Duodenal mucosa (tissue), 2 donors: ENCODE measurements around the gene POMGNT1.
"Not testable (repeated sequence)": the region's sequence is repeated elsewhere in the genome, so short reads cannot be mapped to it uniquely, and the experiment has no call there.

Source experiments
- H3K27ac ChIP-seq: one replicate; pipeline ENCODE4 v1.7.0; 2013; ENCODE audit warnings: low read depth, low read length
- H3K27me3 ChIP-seq, 2 donors: one replicate each; pipeline ENCODE4 v1.7.0; 2013; ENCODE audit warnings: low read length in 2 of 2, control low read depth in 1 of 2; ENCODE audit not compliant: insufficient read depth in 2 of 2, control insufficient read depth in 1 of 2
- H3K36me3 ChIP-seq, 2 donors: one replicate each; pipeline ENCODE4 v1.7.0; 2013; ENCODE audit warnings: low read length in 2 of 2, control low read depth in 1 of 2; ENCODE audit not compliant: insufficient read depth in 2 of 2, control insufficient read depth in 1 of 2
- H3K4me1 ChIP-seq, 2 donors: one replicate each; pipeline ENCODE4 v1.7.0; 2013; ENCODE audit warnings: low read length in 2 of 2, control low read depth in 1 of 2; ENCODE audit not compliant: insufficient read depth in 2 of 2, control insufficient read depth in 1 of 2
- H3K4me3 ChIP-seq, 2 donors: one replicate each; pipeline ENCODE4 v1.7.0; 2013; ENCODE audit warnings: low read length in 2 of 2, low read depth in 1 of 2
- H3K9ac ChIP-seq, 2 donors: one replicate each; pipeline ENCODE4 v1.7.0; 2013; ENCODE audit warnings: low read length in 2 of 2, low read depth in 1 of 2
- H3K9me3 ChIP-seq, 2 donors: one replicate each; pipeline ENCODE4 v1.7.0; 2013; ENCODE audit warnings: low read length in 2 of 2, control low read depth in 1 of 2; ENCODE audit not compliant: control insufficient read depth in 1 of 2

POMGNT1 gene

GRCh38 chr1:46236882-46237281 is 38.6 kb upstream of the POMGNT1 start:
- Histone ChIP-seq H3K4me1 (no peaks in the 10 kb centered on the region), H3K27ac (no peak overlapping the region), H3K9ac (no peak overlapping the region), H3K4me3 (no peak overlapping the region), H3K36me3 (no peaks in the 10 kb centered on the region), H3K27me3 (no peaks in the 10 kb centered on the region), H3K9me3 (no peaks in the 10 kb centered on the region)

GRCh38 chr1:46231231-46231630 is 33.0 kb upstream of the POMGNT1 start:
- not testable (repeated sequence) for H3K4me3 ChIP-seq, H3K27ac ChIP-seq, H3K27me3 ChIP-seq, H3K36me3 ChIP-seq, H3K9ac ChIP-seq, H3K4me1 ChIP-seq, H3K9me3 ChIP-seq

- no peak overlapping the region for H3K27ac ChIP-seq
- H3K36me3 ChIP-seq = no peaks in the 10 kb centered on the region
- no peaks in the 10 kb centered on the region for H3K27me3 ChIP-seq
- no peaks in the 10 kb centered on the region for H3K9me3 ChIP-seq
- H3K9ac ChIP-seq = no peak overlapping the region
- peaks cover 2 to 3% of the 10 kb centered on the region in 2 donors for H3K4me1 ChIP-seq
- H3K4me3 ChIP-seq = no peak overlapping the region
Measured at GRCh38 chr1:46224966-46225365, 26.7 kb upstream of the POMGNT1 start.

- H3K27ac ChIP-seq = no peak overlapping the region
- no peaks in the 10 kb centered on the region for H3K9me3 ChIP-seq
- H3K36me3 ChIP-seq = no peaks in the 10 kb centered on the region
- no peak overlapping the region for H3K4me3 ChIP-seq
- no peaks in the 10 kb centered on the region for H3K27me3 ChIP-seq
- H3K4me1 ChIP-seq = peaks cover 2 to 3% of the 10 kb centered on the region in 2 donors
- H3K9ac ChIP-seq = no peak overlapping the region
Measured at GRCh38 chr1:46223472-46223943, 25.3 kb upstream of the POMGNT1 start.

GRCh38 chr1:46223055-46223454 is 24.8 kb upstream of the POMGNT1 start:
- not testable (repeated sequence) for H3K27me3 ChIP-seq, H3K4me1 ChIP-seq, H3K27ac ChIP-seq, H3K36me3 ChIP-seq, H3K9ac ChIP-seq, H3K9me3 ChIP-seq, H3K4me3 ChIP-seq

- H3K4me1 ChIP-seq = peaks cover 2 to 3% of the 10 kb centered on the region in 2 donors
- no peak overlapping the region for H3K27ac ChIP-seq
- H3K9me3 ChIP-seq = no peaks in the 10 kb centered on the region
- no peak overlapping the region for H3K4me3 ChIP-seq
- H3K9ac ChIP-seq = no peak overlapping the region
- H3K27me3 ChIP-seq = no peaks in the 10 kb centered on the region
- H3K36me3 ChIP-seq = no peaks in the 10 kb centered on the region
Measured at GRCh38 chr1:46221749-46222148, 23.5 kb upstream of the POMGNT1 start.

GRCh38 chr1:46220808-46221207 is 22.6 kb upstream of the POMGNT1 start:
- H3K4me1 ChIP-seq = peaks cover 2 to 3% of the 10 kb centered on the region in 2 donors
- no peaks in the 10 kb centered on the region for H3K36me3 ChIP-seq
- H3K9me3 ChIP-seq = no peaks in the 10 kb centered on the region
- no peak overlapping the region for H3K27ac ChIP-seq
- H3K4me3 ChIP-seq = no peak overlapping the region
- H3K27me3 ChIP-seq = no peaks in the 10 kb centered on the region
- no peak overlapping the region for H3K9ac ChIP-seq

- H3K4me3 ChIP-seq = no peak overlapping the region
- H3K27ac ChIP-seq = no peak overlapping the region
Measured at GRCh38 chr1:46219551-46220520, 21.6 kb upstream of the POMGNT1 start.

GRCh38 chr1:46218443-46218842 is 20.2 kb upstream of the POMGNT1 start:
- H3K4me1 ChIP-seq = peaks cover 0 to under 1% of the 10 kb centered on the region in 2 donors
- H3K4me3 ChIP-seq = no peak overlapping the region
- no peak overlapping the region for H3K9ac ChIP-seq
- no peaks in the 10 kb centered on the region for H3K27me3 ChIP-seq
- H3K9me3 ChIP-seq = no peaks in the 10 kb centered on the region
- no peak overlapping the region for H3K27ac ChIP-seq
- H3K36me3 ChIP-seq = no peaks in the 10 kb centered on the region

More at GRCh38 chr1:46219551-46220520, 21.6 kb upstream of the POMGNT1 start:
- Histone ChIP-seq H3K4me1 (peaks cover 2 to 3% of the 10 kb centered on the region in 2 donors), H3K9me3 (no peaks in the 10 kb centered on the region), H3K27me3 (no peaks in the 10 kb centered on the region), H3K36me3 (no peaks in the 10 kb centered on the region), H3K9ac (no peak overlapping the region)

- Histone ChIP-seq H3K27ac (no peak overlapping the region), H3K36me3 (no peaks in the 10 kb centered on the region), H3K4me3 (no peak overlapping the region), H3K9me3 (no peaks in the 10 kb centered on the region), H3K27me3 (no peaks in the 10 kb centered on the region), H3K4me1 (no peaks in the 10 kb centered on the region), H3K9ac (no peak overlapping the region)
Measured at GRCh38 chr1:46215504-46215903, 17.3 kb upstream of the POMGNT1 start.
